ENCODE results near the gene C11orf97. TPM values are rescaled to one million over a fixed set of nuclear protein-coding genes. Genes with fewer than 3 reads are reported as not detected.

The C11orf97 gene
- total and polyA plus RNA-seq, 9 of the 15 experiments (the other 6 are each of a cell fraction or from before 2014, with no cell fraction given), result not detected

GRCh38 chr11:94567181-94567670 lies 55.0 kb downstream of the C11orf97 start, which contains the start of gene PIWIL4 (continued):
- TF ChIP-seq RBFOX2 (IDR thresholded peaks at IDR 0.05; ENCODE audit: low read depth, low read length) (peak; percentile 90), SETDB1 (IDR thresholded peaks at IDR 0.05; ENCODE audit: low read length) (no peak), ETV6 (IDR thresholded peaks at IDR 0.05; ENCODE audit: borderline replicate concordance in 1 of 2, low read depth in 2 of 2, low read length in 1 of 2) (no peak), ETV6 (CRISPR knock-in tag; IDR thresholded peaks at IDR 0.05; ENCODE audit: borderline replicate concordance) (no peak), DEAF1 (CRISPR knock-in tag; IDR thresholded peaks at IDR 0.05) (no peak), ZFX (CRISPR knock-in tag; IDR thresholded peaks at IDR 0.05) (peak; percentile 78), ARID1B (IDR thresholded peaks at IDR 0.05) (no peak), CUX1 (CRISPR knock-in tag; IDR thresholded peaks at IDR 0.05) (no peak), ATF3 (IDR thresholded peaks at IDR 0.05) (no peak), ATF3 (CRISPR knock-in tag; conservative IDR thresholded peaks at IDR 0.05) (0 out of 2 replicates have a peak, but pooled peaks have one; percentile 45), RBM39 (optimal IDR thresholded peaks at IDR 0.05; ENCODE audit: low read depth, low read length) (no peak), TEAD2 (tag; IDR thresholded peaks at IDR 0.05) (no peak), ZFP91 (CRISPR knock-in tag; IDR thresholded peaks at IDR 0.05) (no peak), ZBTB11 (CRISPR knock-in tag; IDR thresholded peaks at IDR 0.05) (no peak; a peak in 1 of 6 replicates)
